K562 (cell line): ENCODE results near the gene COL4A6. TPM values are rescaled to one million over a fixed set of nuclear protein-coding genes. Genes with fewer than 3 reads are reported as not detected.

Experiments used
- ATAC-seq: fragments of 200-7000 bp; cut with Tn5 transposase; 3 replicates; pipeline ENCODE4 v1.9.1; 2020; ENCODE audit warnings: moderate library complexity
- BruUV-seq: library from RNA; stranded (reverse); fragments of 400-500 nt; replicated peaks from 2 replicates; lab custom pipeline; 2021; lab: Mats Ljungman, UMichigan
- CTCF ChIA-PET: fragments of 300-600 bp; formaldehyde crosslinking; extraction: SDS; loops from one replicate; lab custom pipeline; 2021; ENCODE audit warnings: low intra/inter-chr PET ratio; lab: Yijun Ruan, JAX
- POLR2A ChIA-PET: fragments of 300-600, 350-650 bp; sonication (Branson Sonifier 250); formaldehyde crosslinking; extraction: SDS; loops from one replicate; lab custom pipeline; 2021; ENCODE audit warnings: antibody characterized with exemption, inconsistent platforms; lab: Yijun Ruan, JAX
- DNase-seq, 4 experiments: peaks; one replicate each; pipeline versions ENCODE4 v3.0.0 to v3.0.0-alpha.2; 2011 to 2018; ENCODE audit warnings: low spot score in 3 of 4, mixed read lengths in 3 of 4; ENCODE audit errors: extremely low read depth in 1 of 4
- FAIRE-seq: peaks from 2 replicates; lab custom pipeline; 2011; peaks lifted over from hg19 to GRCh38; lab: Jason Lieb, UNC
- H2AFZ ChIP-seq: 2 replicates; pipeline ENCODE4 v1.6.0; 2011; ENCODE audit warnings: low read depth, low read length, control low read depth, inconsistent platforms
- H3K27ac ChIP-seq: fragments of 200-600 bp; 3 replicates; pipeline ENCODE4 v1.8.0; 2011; ENCODE audit warnings: low read depth, mild to moderate bottlenecking, control low read depth, inconsistent platforms, low read length, moderate library complexity, mixed read lengths; ENCODE audit errors: extremely low read depth
- H3K27me3 ChIP-seq, 2 experiments: fragments of 300-600 bp in 1 of 2; 2 replicates in 1 of 2; 3 replicates in 1 of 2; pipeline versions ENCODE4 v1.6.0 to v1.8.0; 2011; ENCODE audit warnings: inconsistent platforms in 2 of 2, low read length in 2 of 2, mild to moderate bottlenecking in 1 of 2, mixed read lengths in 1 of 2, moderate library complexity in 1 of 2; ENCODE audit not compliant: control insufficient read depth in 2 of 2, insufficient read depth in 2 of 2
- H3K36me3 ChIP-seq: fragments of 300-600 bp; 3 replicates; pipeline ENCODE4 v1.8.0; 2011; ENCODE audit warnings: mild to moderate bottlenecking, low read length, inconsistent platforms; ENCODE audit not compliant: control insufficient read depth, insufficient read depth
- H3K4me1 ChIP-seq, 2 experiments: fragments of 200-600 bp in 1 of 2; replicated peaks in 1 of 2; 2 replicates in 1 of 2; 3 replicates in 1 of 2; pipeline versions ENCODE4 v1.5.1 to v1.8.0; 2011; ENCODE audit warnings: inconsistent platforms in 2 of 2, low read length in 2 of 2, mild to moderate bottlenecking in 1 of 2, mixed read lengths in 1 of 2, moderate library complexity in 1 of 2; ENCODE audit not compliant: control insufficient read depth in 2 of 2, insufficient read depth in 2 of 2
- H3K4me2 ChIP-seq: 2 replicates; pipeline ENCODE4 v1.6.1; 2011; ENCODE audit warnings: low read length, control low read depth, inconsistent platforms, mixed read lengths; ENCODE audit not compliant: insufficient read depth
- H3K4me3 ChIP-seq: fragments of 200-600 bp; sonication (generic), shearing (Covaris generic); 2 replicates; pipeline ENCODE4 v1.5.1; 2016; ENCODE audit warnings: control low read depth, inconsistent platforms
- H3K79me2 ChIP-seq: fragments of 200-600 bp; 3 replicates; pipeline ENCODE4 v1.8.0; 2011; ENCODE audit warnings: low read length, inconsistent platforms; ENCODE audit not compliant: control insufficient read depth, insufficient read depth
- H3K9ac ChIP-seq, 2 experiments: 2 replicates each; pipeline versions ENCODE4 v1.6.0 to v1.6.1; 2011; ENCODE audit warnings: low read depth in 2 of 2, low read length in 2 of 2, control low read depth in 1 of 2, inconsistent platforms in 1 of 2, mild to moderate bottlenecking in 1 of 2, mixed read lengths in 1 of 2; ENCODE audit not compliant: insufficient read depth in 1 of 2
- H3K9me1 ChIP-seq: one replicate; pipeline ENCODE4 v1.6.0; 2011; ENCODE audit warnings: inconsistent platforms, mild to moderate bottlenecking, low read length, moderate library complexity; ENCODE audit not compliant: control insufficient read depth, insufficient read depth
- H3K9me3 ChIP-seq: replicated peaks from 2 replicates; pipeline ENCODE4 v1.5.1; 2011; ENCODE audit warnings: low read depth, low read length, inconsistent platforms; ENCODE audit not compliant: control insufficient read depth, insufficient read depth
- H4K20me1 ChIP-seq: replicated peaks from 2 replicates; pipeline ENCODE4 v1.6.1; 2011; ENCODE audit warnings: low read length, inconsistent platforms, mixed read lengths; ENCODE audit not compliant: control insufficient read depth, insufficient read depth
- C11orf30 ChIP-seq: fragments of 450-650 bp; IDR thresholded peaks from 2 replicates; pipeline ENCODE4 v1.6.1; 2016; ENCODE audit warnings: low read depth, mild to moderate bottlenecking
- MAFG ChIP-seq: fragments of 450-650 bp; conservative IDR thresholded peaks from 2 replicates; pipeline ENCODE4 v1.6.1; 2016; ENCODE audit warnings: missing genetic modification characterization, missing compliant biosample characterization
- SREBF2 ChIP-seq: sonication (generic); formaldehyde crosslinking; IDR thresholded peaks from 2 replicates; pipeline ENCODE4 v1.4.0; 2020; ENCODE audit warnings: mild to moderate bottlenecking, missing genetic modification reagents
- SRF ChIP-seq, 2 experiments: fragments of 250-450, 450-650 bp in 1 of 2; sonication (Bioruptor Pico) in 1 of 2; sonication (generic) in 1 of 2; formaldehyde crosslinking; IDR thresholded peaks; 2 replicates each; pipeline versions ENCODE4 v1.5.0 to v1.5.1; 2020 to 2022; ENCODE audit warnings: mild to moderate bottlenecking in 1 of 2, missing genetic modification reagents in 1 of 2
- XRCC3 ChIP-seq: fragments of 450-650 bp; IDR thresholded peaks from 2 replicates; pipeline ENCODE4 v1.6.1; 2017; ENCODE audit warnings: mild to moderate bottlenecking, moderate library complexity
- ZNF124 ChIP-seq: sonication (generic); formaldehyde crosslinking; IDR thresholded peaks from 2 replicates; pipeline ENCODE4 v1.8.1; 2022; ENCODE audit warnings: missing genetic modification reagents
- ZNF316 ChIP-seq: fragments of 450-650 bp; IDR thresholded peaks from 2 replicates; pipeline ENCODE4 v1.6.1; 2016
- WGBS: fragments of 100-300 bp; shearing (Covaris generic); methylation state at CpG from one replicate; pipeline ENCODE4 v1.1.6; 2016; ENCODE audit warnings: low coverage, mixed read lengths; ENCODE audit not compliant: insufficient coverage; ENCODE audit errors: missing lambda C conversion rate; 5-methylcytosine and 5-hydroxymethylcytosine counted together
- in situ Hi-C: fragments of 300-500 bp; cut with MboI; formaldehyde crosslinking; loops from 4 replicates; pipeline ENCODE4 v1.15.0; 2018; ENCODE audit warnings: inconsistent platforms, mixed read lengths
- intact Hi-C: fragments of 100-400 bp; cut with micrococcal nuclease; formaldehyde crosslinking; loops from 2 replicates; pipeline ENCODE4 v1.14.2; 2022
- polyA plus RNA-seq, 8 experiments: library from polyadenylated mRNA; depleted of rRNA in 4 of 8; stranded (reverse) in 5 of 8; unstranded in 3 of 8; fragments of >200 nt; fragmentation: Nextera tagmentation in 2 of 8; fragmentation: Illumina TruSeq in 1 of 8; extraction: Ambion mirVana in 2 of 8; extraction: Trizol in 1 of 8; gene quantifications; 2 replicates each; pipeline versions ENCODE4 v1.2.1 to v1.2.3, GENCODE V29; 2011 to 2014; ENCODE audit warnings: inconsistent platforms in 1 of 8, missing spikeins in 1 of 8
- total RNA-seq, 7 experiments: library from RNA; depleted of rRNA in 6 of 7; stranded (reverse); fragments of >200 nt in 6 of 7; fragmentation: Illumina TruSeq in 2 of 7; extraction: Trizol in 2 of 7; gene quantifications; 2 replicates each; pipeline versions ENCODE4 v1.2.1 to v1.2.3, GENCODE V29; 2011 to 2021; ENCODE audit warnings: low replicate concordance in 1 of 7
- TF ChIP-seq, protein P1 (sequence below): fragments of 250-450 bp; sonication (Bioruptor Pico); IDR thresholded peaks from 2 replicates; pipeline ENCODE4 v1.8.0; 2022; ENCODE audit warnings: inconsistent platforms
- TF ChIP-seq, protein P2 (sequence below), 2 experiments: IDR thresholded peaks; 2 replicates each; pipeline ENCODE4 v1.6.1; 2012; ENCODE audit warnings: improper control_type of control experiment in 2 of 2, low read depth in 2 of 2, low read length in 2 of 2, borderline replicate concordance in 1 of 2
- TF ChIP-seq, protein P3 (sequence below): fragments of 250-450 bp; sonication (Bioruptor Pico); IDR thresholded peaks from 2 replicates; pipeline ENCODE4 v1.4.0; 2020; ENCODE audit warnings: mild to moderate bottlenecking

The COL4A6 gene
- total and polyA plus RNA-seq, 9 of the 15 experiments (the other 6 are each of a cell fraction or from before 2014, with no cell fraction given): 0.02 to 0.05 TPM; not detected in 7

DNA sequence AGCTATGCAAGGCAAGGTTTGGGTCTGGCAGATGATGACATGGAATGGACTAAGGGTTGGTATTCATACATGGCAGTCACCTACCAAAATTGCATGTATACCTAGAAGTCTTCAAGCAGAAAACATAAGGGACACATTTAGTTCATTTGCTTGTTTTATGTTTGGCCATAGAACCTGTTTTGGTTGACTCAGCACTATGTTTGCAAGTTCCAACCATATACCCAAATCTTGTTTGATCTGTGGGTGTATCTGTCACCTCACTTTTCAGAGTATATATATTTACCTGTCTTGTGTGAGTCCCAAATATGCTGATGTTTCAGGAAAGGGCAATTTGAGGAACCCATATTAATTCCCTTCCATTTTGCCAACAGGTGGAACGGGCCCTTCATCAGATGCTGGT is 307.3 kb downstream of the COL4A6 start:
- H3K4me3 ChIP-seq: no peak overlapping the region
- ATAC-seq: no peak
- H3K27me3 ChIP-seq: no peaks in the 10 kb centered on the region
- POLR2A ChIA-PET: no interaction called here
- no peaks in the 10 kb centered on the region for H3K79me2 ChIP-seq
- H3K27ac ChIP-seq: no peak overlapping the region
- no peak overlapping the region for H3K4me2 ChIP-seq
- TF ChIP-seq SREBF2 (CRISPR knock-in tag) (no peak), ZNF316 (peak; percentile 68), MAFG (tag) (peak; percentile 52), C11orf30 (peak; percentile 52; the same call in 1 of the 2 replicates), SRF (CRISPR knock-in tag; IDR thresholded peaks at IDR 0.05) (no peak)
- TF ChIP-seq, all 486 proteins: peak for 3
- Histone ChIP-seq H3K9me1 (no peaks in the 10 kb centered on the region), H4K20me1 (no peaks in the 10 kb centered on the region), H3K36me3 (peaks cover 6% of the 10 kb centered on the region; the same call in 2 of the 3 replicates), H3K4me1 (peaks cover 0 to 2% of the 10 kb centered on the region in 2 experiments; a peak in 2 of 5 replicates), H2AFZ (no peak overlapping the region), H3K9me3 (no peaks in the 10 kb centered on the region), H3K9ac (no peak overlapping the region)
- no peak for FAIRE-seq
- DNase-seq: no peak
- CTCF ChIA-PET: no interaction called here
- in situ Hi-C loops (no loop called here), intact Hi-C loops (no loop called here)
- WGBS: 60% methylated on average over 1 of the region's 1 CpG
- BruUV-seq: no TSS peak

DNA sequence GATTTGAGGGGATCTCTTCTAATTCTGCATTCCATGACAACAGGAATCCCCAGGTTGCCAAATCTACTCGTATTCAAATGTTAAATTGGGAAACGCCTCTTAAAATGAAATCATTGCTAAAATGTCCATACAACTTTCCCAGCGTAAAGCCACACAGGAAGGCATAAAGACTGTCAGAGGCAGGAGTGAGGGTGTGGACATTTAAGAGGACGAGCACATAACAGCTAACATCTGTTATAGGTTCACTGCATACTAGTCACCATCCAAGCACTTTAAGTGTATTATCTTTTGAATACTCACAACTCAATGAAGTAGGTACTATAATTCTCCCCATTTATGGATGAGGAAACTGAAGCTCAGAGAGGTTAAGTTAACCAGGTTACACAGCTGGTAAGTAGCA is 311.1 kb downstream of the COL4A6 start:
- no peaks in the 10 kb centered on the region; the same call in 2 of the 3 replicates for H3K36me3 ChIP-seq
- no peak overlapping the region for H2AFZ ChIP-seq
- no peak overlapping the region for H3K4me2 ChIP-seq
- no peak overlapping the region for H3K9ac ChIP-seq
- no peak overlapping the region for H3K27ac ChIP-seq
- H3K4me1 ChIP-seq: peaks cover 0 to 2% of the 10 kb centered on the region in 2 experiments; a peak in 2 of 5 replicates
- H3K79me2 ChIP-seq: no peaks in the 10 kb centered on the region
- no peak for ATAC-seq
- H3K9me1 ChIP-seq: no peaks in the 10 kb centered on the region
- no peaks in the 10 kb centered on the region for H3K27me3 ChIP-seq
- no TSS peak for BruUV-seq
- H3K9me3 ChIP-seq: no peaks in the 10 kb centered on the region
- no peak for FAIRE-seq
- H4K20me1 ChIP-seq: no peaks in the 10 kb centered on the region; the same call in 1 of the 2 replicates
- in situ Hi-C loops (no loop called here), intact Hi-C loops (no loop called here)
- no peak for DNase-seq
- 75% methylated on average over 4 of the region's 4 CpGs for WGBS
- ChIA-PET POLR2A (no interaction called here), CTCF (no interaction called here)
- H3K4me3 ChIP-seq: no peak overlapping the region
- no peak for TF ChIP-seq ZNF124 (CRISPR knock-in tag)
- TF ChIP-seq, protein P1, sequence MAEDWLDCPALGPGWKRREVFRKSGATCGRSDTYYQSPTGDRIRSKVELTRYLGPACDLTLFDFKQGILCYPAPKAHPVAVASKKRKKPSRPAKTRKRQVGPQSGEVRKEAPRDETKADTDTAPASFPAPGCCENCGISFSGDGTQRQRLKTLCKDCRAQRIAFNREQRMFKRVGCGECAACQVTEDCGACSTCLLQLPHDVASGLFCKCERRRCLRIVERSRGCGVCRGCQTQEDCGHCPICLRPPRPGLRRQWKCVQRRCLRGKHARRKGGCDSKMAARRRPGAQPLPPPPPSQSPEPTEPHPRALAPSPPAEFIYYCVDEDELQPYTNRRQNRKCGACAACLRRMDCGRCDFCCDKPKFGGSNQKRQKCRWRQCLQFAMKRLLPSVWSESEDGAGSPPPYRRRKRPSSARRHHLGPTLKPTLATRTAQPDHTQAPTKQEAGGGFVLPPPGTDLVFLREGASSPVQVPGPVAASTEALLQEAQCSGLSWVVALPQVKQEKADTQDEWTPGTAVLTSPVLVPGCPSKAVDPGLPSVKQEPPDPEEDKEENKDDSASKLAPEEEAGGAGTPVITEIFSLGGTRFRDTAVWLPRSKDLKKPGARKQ (CRISPR knock-in tag): no peak
- TF ChIP-seq, protein P2, sequence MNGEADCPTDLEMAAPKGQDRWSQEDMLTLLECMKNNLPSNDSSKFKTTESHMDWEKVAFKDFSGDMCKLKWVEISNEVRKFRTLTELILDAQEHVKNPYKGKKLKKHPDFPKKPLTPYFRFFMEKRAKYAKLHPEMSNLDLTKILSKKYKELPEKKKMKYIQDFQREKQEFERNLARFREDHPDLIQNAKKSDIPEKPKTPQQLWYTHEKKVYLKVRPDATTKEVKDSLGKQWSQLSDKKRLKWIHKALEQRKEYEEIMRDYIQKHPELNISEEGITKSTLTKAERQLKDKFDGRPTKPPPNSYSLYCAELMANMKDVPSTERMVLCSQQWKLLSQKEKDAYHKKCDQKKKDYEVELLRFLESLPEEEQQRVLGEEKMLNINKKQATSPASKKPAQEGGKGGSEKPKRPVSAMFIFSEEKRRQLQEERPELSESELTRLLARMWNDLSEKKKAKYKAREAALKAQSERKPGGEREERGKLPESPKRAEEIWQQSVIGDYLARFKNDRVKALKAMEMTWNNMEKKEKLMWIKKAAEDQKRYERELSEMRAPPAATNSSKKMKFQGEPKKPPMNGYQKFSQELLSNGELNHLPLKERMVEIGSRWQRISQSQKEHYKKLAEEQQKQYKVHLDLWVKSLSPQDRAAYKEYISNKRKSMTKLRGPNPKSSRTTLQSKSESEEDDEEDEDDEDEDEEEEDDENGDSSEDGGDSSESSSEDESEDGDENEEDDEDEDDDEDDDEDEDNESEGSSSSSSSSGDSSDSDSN (IDR thresholded peaks at IDR 0.05; ENCODE audit: borderline replicate concordance in 1 of 2, low read depth in 2 of 2, low read length in 2 of 2): no peak
- TF ChIP-seq, protein P3, sequence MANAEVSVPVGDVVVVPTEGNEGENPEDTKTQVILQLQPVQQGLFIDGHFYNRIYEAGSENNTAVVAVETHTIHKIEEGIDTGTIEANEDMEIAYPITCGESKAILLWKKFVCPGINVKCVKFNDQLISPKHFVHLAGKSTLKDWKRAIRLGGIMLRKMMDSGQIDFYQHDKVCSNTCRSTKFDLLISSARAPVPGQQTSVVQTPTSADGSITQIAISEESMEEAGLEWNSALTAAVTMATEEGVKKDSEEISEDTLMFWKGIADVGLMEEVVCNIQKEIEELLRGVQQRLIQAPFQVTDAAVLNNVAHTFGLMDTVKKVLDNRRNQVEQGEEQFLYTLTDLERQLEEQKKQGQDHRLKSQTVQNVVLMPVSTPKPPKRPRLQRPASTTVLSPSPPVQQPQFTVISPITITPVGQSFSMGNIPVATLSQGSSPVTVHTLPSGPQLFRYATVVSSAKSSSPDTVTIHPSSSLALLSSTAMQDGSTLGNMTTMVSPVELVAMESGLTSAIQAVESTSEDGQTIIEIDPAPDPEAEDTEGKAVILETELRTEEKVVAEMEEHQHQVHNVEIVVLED: no peak
- TF ChIP-seq XRCC3: no peak
